ENCODE data around the gene NNAT.

- TF ChIP-seq CTCF (IDR thresholded peaks at IDR 0.05; ENCODE audit: extremely low read depth in 1 of 2, insufficient read depth in 1 of 2, low read depth in 1 of 2, low read length in 2 of 2) (no peak), POLR2A (IDR thresholded peaks at IDR 0.05; ENCODE audit: low read depth, low read length) (no peak), FOS (IDR thresholded peaks at IDR 0.05; ENCODE audit: borderline replicate concordance, insufficient read depth, low read length) (no peak)
- TF ChIP-seq, protein P1, sequence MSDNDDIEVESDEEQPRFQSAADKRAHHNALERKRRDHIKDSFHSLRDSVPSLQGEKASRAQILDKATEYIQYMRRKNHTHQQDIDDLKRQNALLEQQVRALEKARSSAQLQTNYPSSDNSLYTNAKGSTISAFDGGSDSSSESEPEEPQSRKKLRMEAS (IDR thresholded peaks at IDR 0.05; ENCODE audit: insufficient read depth, insufficient read length) = no peak
Observed at GRCh38 chr20:37530696-37531095, 9.6 kb downstream of the NNAT start.

All from endothelial cell of umbilical vein (primary cell).